ENCODE results near the gene NFIC. TPM values are rescaled to one million over a fixed set of nuclear protein-coding genes. Genes with fewer than 3 reads are reported as not detected.
"Not testable (repeated sequence)": the region's sequence is repeated elsewhere in the genome, so short reads cannot be mapped to it uniquely, and the experiment has no call there.

NFIC gene
- total RNA-seq, 1 experiment from 2014 or later: 8.0 TPM

- peak overlapping the region in 1 of 2 experiments; percentile 20; a peak in 1 of 5 replicates for H3K4me3 Mint-ChIP-seq
- no peak for TF ChIP-seq CTCF (conservative IDR thresholded peaks at IDR 0.05)
- Histone ChIP-seq H3K79me2 (ENCODE audit: insufficient read depth, low read length) (no peaks in the 10 kb centered on the region), H3K27ac (ENCODE audit: insufficient read length, low read depth, low read length) (no peak overlapping the region), H4K91ac (ENCODE audit: insufficient read length, low read depth, low read length) (no peak overlapping the region), H3K4me2 (ENCODE audit: insufficient read depth, insufficient read length, low read length) (peak overlapping the region; percentile 10), H3K9ac (ENCODE audit: extremely low read depth, insufficient read length, low read length) (no peak overlapping the region), H3K27me3 (ENCODE audit: insufficient read depth, low read length) (no peaks in the 10 kb centered on the region), H3K18ac (ENCODE audit: insufficient read length, low read depth, low read length) (no peak overlapping the region), H3K14ac (ENCODE audit: insufficient read depth, low read length) (no peak overlapping the region), H4K8ac (replicated peaks; ENCODE audit: insufficient read length, low read depth, low read length) (no peak overlapping the region), H4K5ac (ENCODE audit: insufficient read length, low read depth, low read length) (no peak overlapping the region), H3K23ac (ENCODE audit: insufficient read length, low read depth, low read length) (no peak overlapping the region), H2BK15ac (ENCODE audit: low read depth, low read length) (no peak overlapping the region), H2BK120ac (ENCODE audit: low read depth, low read length, poor library complexity, severe bottlenecking) (no peak overlapping the region), H4K20me1 (ENCODE audit: control insufficient read depth, insufficient read depth, insufficient read length) (no peaks in the 10 kb centered on the region), H3K79me1 (ENCODE audit: insufficient read depth, low read depth, low read length, poor library complexity, severe bottlenecking) (no peaks in the 10 kb centered on the region), H2BK20ac (ENCODE audit: low read depth, low read length, poor library complexity, severe bottlenecking) (no peak overlapping the region), H2AFZ (ENCODE audit: low read length) (no peak overlapping the region), H3T11ph (ENCODE audit: low read length) (no peak overlapping the region), H3K9me3 (ENCODE audit: control insufficient read depth, low read depth, low read length) (no peaks in the 10 kb centered on the region), H2AK5ac (ENCODE audit: insufficient read length, low read length) (no peak overlapping the region), H3K4me1 (ENCODE audit: insufficient read depth, low read length) (no peaks in the 10 kb centered on the region; the same call in 1 of the 2 replicates), H3K56ac (ENCODE audit: insufficient read length, low read depth, low read length) (no peak overlapping the region), H2BK5ac (ENCODE audit: insufficient read length, low read length) (no peak overlapping the region), H3K23me2 (ENCODE audit: insufficient read length, low read depth, low read length, poor library complexity, severe bottlenecking) (no peaks in the 10 kb centered on the region), H2BK12ac (ENCODE audit: insufficient read length, low read depth, low read length) (no peak overlapping the region), H3K4ac (ENCODE audit: low read depth, low read length) (no peak overlapping the region)
- DNase-seq: peak; percentile 61
- peaks cover 6 to 16% of the 10 kb centered on the region in 2 experiments; a peak in 3 of 4 replicates for H3K4me1 Mint-ChIP-seq
- no CpG with 5 or more reads among the region's 17 CpGs for WGBS (ENCODE audit: extremely low coverage, insufficient read length, low lambda C conversion rate)
- H3K27ac Mint-ChIP-seq: peak overlapping the region in 1 of 3 experiments; percentile 35; a peak in 1 of 7 replicates
- H3K27me3 Mint-ChIP-seq (ENCODE audit: low read depth): peaks cover 45% of the 10 kb centered on the region
- H3K36me3 Mint-ChIP-seq (ENCODE audit: insufficient read depth in 1 of 3, low read depth in 3 of 3): no peaks in the 10 kb centered on the region
- H3K9me3 Mint-ChIP-seq: no peaks in the 10 kb centered on the region
These were observed 23.5 kb downstream of the NFIC start for GRCh38 chr19:3389876-3390371.

- H3K79me1 ChIP-seq (ENCODE audit: insufficient read depth, low read depth, low read length, poor library complexity, severe bottlenecking): not testable (repeated sequence)
These were observed 25.5 kb downstream of the NFIC start for GRCh38 chr19:3391911-3392310.

More at GRCh38 chr19:3391911-3392310, 25.5 kb downstream of the NFIC start:
- not testable (repeated sequence) for H4K8ac ChIP-seq (replicated peaks; ENCODE audit: insufficient read length, low read depth, low read length); H3K23ac ChIP-seq (ENCODE audit: insufficient read length, low read depth, low read length); H4K91ac ChIP-seq (ENCODE audit: insufficient read length, low read depth, low read length); H3K9me3 ChIP-seq (ENCODE audit: control insufficient read depth, low read depth, low read length); H3K4me1 ChIP-seq (ENCODE audit: insufficient read depth, low read length); H4K5ac ChIP-seq (ENCODE audit: insufficient read length, low read depth, low read length); H3T11ph ChIP-seq (ENCODE audit: low read length); H2AK5ac ChIP-seq (ENCODE audit: insufficient read length, low read length); DNase-seq; H4K20me1 ChIP-seq (ENCODE audit: control insufficient read depth, insufficient read depth, insufficient read length); H3K79me2 ChIP-seq (ENCODE audit: insufficient read depth, low read length); H3K36me3 Mint-ChIP-seq (ENCODE audit: insufficient read depth in 1 of 3, low read depth in 3 of 3); H2BK5ac ChIP-seq (ENCODE audit: insufficient read length, low read length); H3K27me3 ChIP-seq (ENCODE audit: insufficient read depth, low read length); H2AFZ ChIP-seq (ENCODE audit: low read length); H3K18ac ChIP-seq (ENCODE audit: insufficient read length, low read depth, low read length); H3K27ac ChIP-seq (ENCODE audit: insufficient read length, low read depth, low read length); H3K27ac Mint-ChIP-seq; H3K23me2 ChIP-seq (ENCODE audit: insufficient read length, low read depth, low read length, poor library complexity, severe bottlenecking); H3K4me3 Mint-ChIP-seq; H2BK20ac ChIP-seq (ENCODE audit: low read depth, low read length, poor library complexity, severe bottlenecking); H3K9ac ChIP-seq (ENCODE audit: extremely low read depth, insufficient read length, low read length); H3K4me2 ChIP-seq (ENCODE audit: insufficient read depth, insufficient read length, low read length); H3K14ac ChIP-seq (ENCODE audit: insufficient read depth, low read length); H2BK12ac ChIP-seq (ENCODE audit: insufficient read length, low read depth, low read length); H2BK15ac ChIP-seq (ENCODE audit: low read depth, low read length); H2BK120ac ChIP-seq (ENCODE audit: low read depth, low read length, poor library complexity, severe bottlenecking); H3K9me3 Mint-ChIP-seq; H3K56ac ChIP-seq (ENCODE audit: insufficient read length, low read depth, low read length); H3K4ac ChIP-seq (ENCODE audit: low read depth, low read length)
- Mint-ChIP-seq H3K4me1 (peaks cover 6 to 12% of the 10 kb centered on the region in 2 experiments; a peak in 3 of 4 replicates), H3K27me3 (ENCODE audit: low read depth) (peaks cover 55% of the 10 kb centered on the region)
- no CpG with 5 or more reads among the region's 9 CpGs for WGBS (ENCODE audit: extremely low coverage, insufficient read length, low lambda C conversion rate)
